Measurements from ENCODE around the gene UBE2Z. TPM values are rescaled to one million over a fixed set of nuclear protein-coding genes. Genes with fewer than 3 reads are reported as not detected.

The UBE2Z gene
- total and polyA plus RNA-seq, 2 of the 8 experiments (the other 6 are each of a cell fraction or from before 2014, with no cell fraction given): 73.4 to 75.9 TPM

GRCh38 chr17:48970224-48970623 lies 62.0 kb downstream of the UBE2Z start:
- H2BK12ac ChIP-seq (ENCODE audit: low read depth, low read length): no peak overlapping the region; the same call in 1 of the 2 replicates
- no peak overlapping the region for H4K91ac ChIP-seq (replicated peaks; ENCODE audit: insufficient read length, low read length)
- ChIA-PET POLR2A (ENCODE audit: partially characterized antibody) (interaction anchor here (0.6 to 5.5 kb wide), 11 partner anchors 9 to 1180 kb away, joined by 3 to 38 read pairs (median 4); partner anchors contain the start of genes PPP1R9B and SNF8), CTCF (ENCODE audit: partially characterized antibody) (interaction anchor here (1.2 to 5.7 kb wide), 9 partner anchors 9 to 86 kb away, joined by 3 to 33 read pairs (median 4); no protein-coding TSS in a partner anchor)
- no peak overlapping the region for H2AFZ ChIP-seq (ENCODE audit: low read length)
- no peak overlapping the region for H2BK120ac ChIP-seq (replicated peaks; ENCODE audit: low read depth, low read length)
- WGBS, 2 experiments (ENCODE audit: extremely low coverage in 1 of 2, insufficient coverage in 1 of 2, insufficient read length in 1 of 2, insufficient replicate concordance in 2 of 2, low coverage in 1 of 2, low lambda C conversion rate in 2 of 2, missing lambda C conversion rate in 1 of 2): 75% methylated on average over 4 of the region's 4 CpGs; no CpG with 5 or more reads in 1 of the 2 experiments
- no peak overlapping the region for H3K27ac ChIP-seq (ENCODE audit: low read depth, low read length)
- no peaks in the 10 kb centered on the region for H3K79me1 ChIP-seq (ENCODE audit: low read depth, low read length)
- no peak overlapping the region; the same call in 1 of the 2 replicates for H2BK20ac ChIP-seq (ENCODE audit: low read length)
- H3K23me2 ChIP-seq (ENCODE audit: low read depth, low read length): no peaks in the 10 kb centered on the region
- no peak overlapping the region for H3K56ac ChIP-seq (replicated peaks; ENCODE audit: insufficient read length, low read depth, low read length)
- H3K18ac ChIP-seq (ENCODE audit: extremely low read depth, low read length): 0 out of 2 replicates have a peak overlapping the region, but pooled peaks have one; percentile 11
- H3K14ac ChIP-seq (ENCODE audit: insufficient read length): no peak overlapping the region
- H3K4me2 ChIP-seq (ENCODE audit: insufficient read depth in 1 of 2, low read depth in 2 of 2, low read length in 2 of 2): no peak overlapping the region
- no peak overlapping the region for H3K9ac ChIP-seq (replicated peaks in 1 of 4; ENCODE audit: extremely low read depth in 1 of 4, low read depth in 3 of 4, low read length in 3 of 4)
- H2AK5ac ChIP-seq (ENCODE audit: low read depth, low read length): no peak overlapping the region
- H3K27me3 ChIP-seq (replicated peaks in 1 of 4; ENCODE audit: control insufficient read depth in 3 of 4, extremely low read depth in 1 of 4, insufficient read depth in 3 of 4, low read length in 3 of 4): peaks cover 0 to 2% (median 0%) of the 10 kb centered on the region in 4 experiments; a peak in 1 of 7 replicates
- no peak overlapping the region for H3K23ac ChIP-seq (ENCODE audit: insufficient read length)
- FAIRE-seq: no peak
- H3K36me3 ChIP-seq (ENCODE audit: control insufficient read depth in 2 of 4, insufficient read depth in 4 of 4, low read length in 3 of 4): no peaks in the 10 kb centered on the region
- no peak overlapping the region for H3K4ac ChIP-seq (replicated peaks; ENCODE audit: insufficient read length, low read depth, low read length)
- 0 out of 2 replicates have a peak overlapping the region, but pooled peaks have one; percentile 49 for H2BK15ac ChIP-seq (ENCODE audit: low read length)
- no peaks in the 10 kb centered on the region for H3K9me3 ChIP-seq (ENCODE audit: insufficient read depth in 2 of 2, low read depth in 1 of 2, low read length in 1 of 2)
- no peaks in the 10 kb centered on the region for H4K20me1 ChIP-seq (replicated peaks in 1 of 2; ENCODE audit: control insufficient read depth in 1 of 2, insufficient read depth in 2 of 2, low read length in 2 of 2)
- H3K4me1 ChIP-seq (replicated peaks in 1 of 4; ENCODE audit: control insufficient read depth in 3 of 4, insufficient read depth in 4 of 4, low read length in 3 of 4): peaks cover 2 to 12% (median 8%) of the 10 kb centered on the region in 4 experiments
- H4K8ac ChIP-seq (ENCODE audit: extremely low read depth, insufficient read depth, low read length): no peak overlapping the region
- H3K4me3 ChIP-seq (ENCODE audit: extremely low read depth in 1 of 4, insufficient read depth in 2 of 4, low read depth in 3 of 4, low read length in 4 of 4): no peak overlapping the region
- no peak for DNase-seq (ENCODE audit: low read depth in 1 of 2, low spot score in 2 of 2)
- no peak overlapping the region for H4K5ac ChIP-seq (ENCODE audit: insufficient read length, low read depth, low read length)
- H3K79me2 ChIP-seq (ENCODE audit: control insufficient read depth in 1 of 2, insufficient read depth in 2 of 2, low read length in 2 of 2): no peaks in the 10 kb centered on the region
- no peak overlapping the region for H2BK5ac ChIP-seq (ENCODE audit: low read depth, low read length)
- TF ChIP-seq HDAC6 (IDR thresholded peaks at IDR 0.05; ENCODE audit: low read depth, low read length) (no peak), RXRA (IDR thresholded peaks at IDR 0.05; ENCODE audit: insufficient read depth, low read depth, low read length) (no peak), GABPA (IDR thresholded peaks at IDR 0.05; ENCODE audit: borderline replicate concordance, insufficient read depth, low read length) (no peak), CREB1 (IDR thresholded peaks at IDR 0.05) (no peak), KDM1A (IDR thresholded peaks at IDR 0.05; ENCODE audit: borderline replicate concordance, low read length) (no peak), CBX5 (IDR thresholded peaks at IDR 0.05; ENCODE audit: low read depth, low read length) (no peak), EGR1 (IDR thresholded peaks at IDR 0.05; ENCODE audit: borderline replicate concordance, low read depth, low read length) (no peak), ASH2L (IDR thresholded peaks at IDR 0.05; ENCODE audit: low read length) (no peak), EP300 (IDR thresholded peaks at IDR 0.05; ENCODE audit: borderline replicate concordance in 1 of 2, low read depth in 2 of 2, low read length in 2 of 2) (no peak), PHF8 (conservative IDR thresholded peaks at IDR 0.05; ENCODE audit: low read depth, low read length) (no peak), TBP (IDR thresholded peaks at IDR 0.05; ENCODE audit: low read depth, low read length) (no peak), ATF2 (IDR thresholded peaks at IDR 0.05; ENCODE audit: low read length) (no peak)
